Glutamatergic neuron (in vitro differentiated cells): ENCODE results near the gene ITPR1. TPM values are rescaled to one million over a fixed set of nuclear protein-coding genes. Genes with fewer than 3 reads are reported as not detected.

Experiments
- DNase-seq: peaks from one replicate; pipeline ENCODE4 v3.0.0; 2022
- H3K27ac Mint-ChIP-seq: one replicate; pipeline ENCODE4 v1.8.0; 2020; ENCODE audit warnings: mild to moderate bottlenecking, mixed read lengths, inconsistent platforms; ENCODE audit not compliant: unreplicated experiment
- H3K27me3 Mint-ChIP-seq: one replicate; pipeline ENCODE4 v1.8.0; 2020; ENCODE audit warnings: mild to moderate bottlenecking, moderate library complexity, mixed read lengths, inconsistent platforms; ENCODE audit not compliant: unreplicated experiment
- H3K36me3 Mint-ChIP-seq: one replicate; pipeline ENCODE4 v1.8.0; 2020; ENCODE audit warnings: mild to moderate bottlenecking, mixed read lengths, inconsistent platforms; ENCODE audit not compliant: unreplicated experiment
- H3K4me1 Mint-ChIP-seq: one replicate; pipeline ENCODE4 v1.8.0; 2020; ENCODE audit warnings: mild to moderate bottlenecking, low read depth, mixed read lengths, inconsistent platforms; ENCODE audit not compliant: unreplicated experiment
- H3K4me3 Mint-ChIP-seq: one replicate; pipeline ENCODE4 v1.8.0; 2020; ENCODE audit warnings: mild to moderate bottlenecking, mixed read lengths, inconsistent platforms; ENCODE audit not compliant: unreplicated experiment
- H3K9me3 Mint-ChIP-seq: one replicate; pipeline ENCODE4 v1.8.0; 2020; ENCODE audit warnings: mild to moderate bottlenecking, moderate library complexity, mixed read lengths, inconsistent platforms; ENCODE audit not compliant: unreplicated experiment
- total RNA-seq: library from RNA; stranded (reverse); fragmentation: NEBNext Ultra II Directional; extraction: Animal tissue kit (Norgen Biotek cat#: 25700); gene quantifications from one replicate; pipeline ENCODE4 v1.2.1, GENCODE V29; 2021; ENCODE audit not compliant: unreplicated experiment
- TF ChIP-seq, protein P1 (sequence below): fragments of 200-600 bp; sonication (generic); IDR thresholded peaks from one replicate; pipeline ENCODE4 v1.5.0; 2021; ENCODE audit not compliant: partially characterized antibody, unreplicated experiment

The ITPR1 gene
- total RNA-seq, 1 donor from 2014 or later = 6.9 TPM

DNA sequence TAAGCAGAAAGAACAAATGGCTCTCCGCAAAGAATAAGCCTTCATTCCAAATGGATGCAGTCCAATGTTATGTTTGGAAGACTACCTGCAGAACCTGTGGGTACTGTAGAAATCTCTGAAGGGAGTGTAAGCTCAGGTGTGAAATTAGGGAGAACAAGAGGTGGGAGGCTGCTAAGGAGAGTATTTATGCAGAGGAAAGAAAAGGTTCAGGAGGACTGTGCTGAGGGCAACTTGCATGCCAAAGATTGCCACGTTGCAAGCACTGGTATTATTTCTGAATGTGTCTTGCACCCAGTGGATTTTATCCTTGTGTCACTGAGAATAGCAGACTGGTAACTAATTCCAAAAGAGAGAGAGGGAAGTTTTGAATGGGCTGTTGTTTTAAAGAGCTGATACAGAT lies 144.1 kb downstream of the ITPR1 start:
- Mint-ChIP-seq H3K4me1 (no peaks in the 10 kb centered on the region), H3K27ac (no peak overlapping the region), H3K27me3 (no peaks in the 10 kb centered on the region), H3K36me3 (no peaks in the 10 kb centered on the region), H3K4me3 (no peak overlapping the region), H3K9me3 (no peaks in the 10 kb centered on the region)
- no peak for DNase-seq
- TF ChIP-seq, protein P1, sequence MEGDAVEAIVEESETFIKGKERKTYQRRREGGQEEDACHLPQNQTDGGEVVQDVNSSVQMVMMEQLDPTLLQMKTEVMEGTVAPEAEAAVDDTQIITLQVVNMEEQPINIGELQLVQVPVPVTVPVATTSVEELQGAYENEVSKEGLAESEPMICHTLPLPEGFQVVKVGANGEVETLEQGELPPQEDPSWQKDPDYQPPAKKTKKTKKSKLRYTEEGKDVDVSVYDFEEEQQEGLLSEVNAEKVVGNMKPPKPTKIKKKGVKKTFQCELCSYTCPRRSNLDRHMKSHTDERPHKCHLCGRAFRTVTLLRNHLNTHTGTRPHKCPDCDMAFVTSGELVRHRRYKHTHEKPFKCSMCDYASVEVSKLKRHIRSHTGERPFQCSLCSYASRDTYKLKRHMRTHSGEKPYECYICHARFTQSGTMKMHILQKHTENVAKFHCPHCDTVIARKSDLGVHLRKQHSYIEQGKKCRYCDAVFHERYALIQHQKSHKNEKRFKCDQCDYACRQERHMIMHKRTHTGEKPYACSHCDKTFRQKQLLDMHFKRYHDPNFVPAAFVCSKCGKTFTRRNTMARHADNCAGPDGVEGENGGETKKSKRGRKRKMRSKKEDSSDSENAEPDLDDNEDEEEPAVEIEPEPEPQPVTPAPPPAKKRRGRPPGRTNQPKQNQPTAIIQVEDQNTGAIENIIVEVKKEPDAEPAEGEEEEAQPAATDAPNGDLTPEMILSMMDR = no peak

DNA sequence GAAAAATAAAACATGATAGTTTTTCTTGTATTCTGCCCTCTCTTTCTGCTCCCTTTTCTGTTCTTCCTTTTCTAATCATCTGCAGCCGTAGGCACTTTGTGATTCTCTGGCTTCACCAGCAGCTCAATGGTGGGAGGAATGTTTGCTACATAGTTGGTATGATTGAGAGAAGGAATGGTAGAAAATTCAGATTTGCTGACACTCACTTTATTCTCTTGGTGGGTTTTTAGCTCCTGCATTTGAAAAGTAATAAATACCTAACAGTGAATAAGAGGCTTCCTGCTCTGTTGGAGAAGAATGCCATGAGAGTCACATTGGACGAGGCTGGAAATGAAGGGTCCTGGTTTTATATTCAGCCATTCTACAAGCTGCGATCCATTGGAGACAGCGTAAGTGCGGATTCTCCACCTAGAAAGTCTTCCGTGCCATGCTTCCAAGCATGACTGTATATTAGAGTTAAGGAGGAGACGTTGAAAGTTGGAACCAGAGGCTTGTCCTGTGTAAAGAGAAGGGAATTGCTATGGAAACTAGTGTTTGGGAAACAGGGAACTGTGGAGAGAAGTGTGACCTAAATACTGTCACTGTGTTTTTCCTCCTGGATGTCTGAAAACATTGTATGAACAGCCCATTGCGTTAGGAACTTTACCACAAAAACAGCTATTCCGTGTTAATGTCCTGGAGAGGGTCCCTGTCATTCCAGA lies 148.9 kb downstream of the ITPR1 start:
- Mint-ChIP-seq H3K4me3 (no peak overlapping the region), H3K27ac (no peak overlapping the region), H3K9me3 (no peaks in the 10 kb centered on the region), H3K27me3 (no peaks in the 10 kb centered on the region), H3K36me3 (no peaks in the 10 kb centered on the region), H3K4me1 (no peaks in the 10 kb centered on the region)
- TF ChIP-seq, protein P1 = no peak
- no peak for DNase-seq

DNA sequence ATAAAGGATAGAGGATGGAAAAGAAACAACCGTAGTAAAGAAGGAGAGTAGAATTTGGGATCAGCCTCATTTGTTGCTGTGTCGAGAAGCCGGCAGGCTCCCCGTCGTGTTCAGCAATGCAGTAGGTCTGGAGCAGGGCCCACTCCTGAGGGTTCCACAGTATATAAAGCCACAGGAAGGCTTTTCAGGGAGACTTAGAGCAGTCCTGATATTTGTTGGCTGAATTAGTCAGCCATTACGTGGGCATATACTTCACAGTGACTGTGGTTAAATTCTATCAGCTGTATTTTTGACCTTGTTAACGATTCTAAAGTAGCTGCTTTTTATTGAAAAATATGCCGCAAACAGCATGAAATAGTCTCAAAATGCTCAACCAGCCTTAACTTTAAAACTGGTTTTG lies 149.5 kb downstream of the ITPR1 start:
- Mint-ChIP-seq H3K4me1 (no peaks in the 10 kb centered on the region), H3K36me3 (no peaks in the 10 kb centered on the region), H3K27ac (no peak overlapping the region), H3K4me3 (no peak overlapping the region), H3K9me3 (no peaks in the 10 kb centered on the region), H3K27me3 (no peaks in the 10 kb centered on the region)
- DNase-seq = no peak
- TF ChIP-seq, protein P1 = no peak

DNA sequence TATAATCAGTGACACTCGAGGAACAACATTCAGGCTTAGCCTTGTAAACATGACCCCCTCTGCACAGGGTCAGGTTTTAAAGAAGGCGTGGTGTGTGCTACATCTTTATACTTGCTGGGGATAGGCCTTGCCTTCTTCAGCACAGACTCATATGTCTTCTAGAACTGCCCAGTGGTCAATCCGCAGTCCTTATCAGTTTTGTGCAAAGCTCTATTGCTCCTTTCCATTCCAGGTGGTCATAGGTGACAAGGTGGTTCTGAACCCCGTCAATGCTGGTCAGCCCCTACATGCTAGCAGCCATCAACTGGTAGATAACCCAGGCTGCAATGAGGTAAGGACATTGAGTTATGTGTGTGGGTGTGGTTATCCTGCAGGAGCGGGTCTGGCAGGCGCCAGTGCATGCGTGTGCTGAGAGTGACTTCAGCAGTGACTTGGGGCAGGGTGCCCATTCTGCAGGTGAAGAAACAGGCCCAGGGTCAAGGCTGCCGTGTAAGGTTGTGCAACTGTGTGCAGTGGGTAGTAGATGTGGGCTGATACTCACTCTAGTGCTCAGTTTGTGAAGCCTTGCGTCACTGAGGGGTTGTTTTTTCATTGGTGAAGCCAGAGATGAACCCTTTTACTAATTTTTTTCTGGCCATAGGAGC lies 150.9 kb downstream of the ITPR1 start:
- H3K36me3 Mint-ChIP-seq = no peaks in the 10 kb centered on the region
- no peaks in the 10 kb centered on the region for H3K27me3 Mint-ChIP-seq
- DNase-seq = no peak
- no peaks in the 10 kb centered on the region for H3K4me1 Mint-ChIP-seq
- H3K27ac Mint-ChIP-seq = no peak overlapping the region
- TF ChIP-seq, protein P1 = no peak
- no peaks in the 10 kb centered on the region for H3K9me3 Mint-ChIP-seq
- no peak overlapping the region for H3K4me3 Mint-ChIP-seq

DNA sequence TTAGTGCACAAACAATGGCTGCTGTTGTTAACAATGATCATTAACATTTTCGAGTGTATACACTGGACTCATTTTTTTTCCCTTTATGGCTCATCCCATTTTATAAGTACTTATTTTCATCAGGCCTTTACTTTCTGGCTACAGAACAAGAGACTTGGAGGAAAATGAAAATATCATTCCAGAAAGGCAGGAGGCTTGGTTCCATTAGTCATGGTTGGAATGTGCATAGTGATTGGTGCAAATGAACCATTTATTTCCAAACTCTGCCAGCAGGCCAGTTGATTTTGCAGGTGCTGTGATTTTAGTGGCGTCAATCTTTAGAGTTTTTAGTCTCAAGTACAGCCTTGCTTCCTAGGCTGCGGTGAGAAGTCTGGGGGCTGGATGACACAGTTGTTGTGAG lies 151.8 kb downstream of the ITPR1 start:
- TF ChIP-seq, protein P1 = no peak
- Mint-ChIP-seq H3K36me3 (no peaks in the 10 kb centered on the region), H3K27me3 (no peaks in the 10 kb centered on the region), H3K9me3 (no peaks in the 10 kb centered on the region), H3K4me1 (no peaks in the 10 kb centered on the region), H3K27ac (no peak overlapping the region), H3K4me3 (no peak overlapping the region)
- DNase-seq = no peak
